Testis (tissue), 2 donors: ENCODE results near the gene ADARB1.

Experiments
- POLR2A ChIP-seq: fragments of 450-650 bp; IDR thresholded peaks from one replicate; pipeline ENCODE4 v1.6.1; 2017; ENCODE audit warnings: antibody characterized with exemption, mild to moderate bottlenecking, moderate library complexity
- TF ChIP-seq, protein P1 (sequence below), 3 experiments: fragments of 450-650 bp in 2 of 3; fragments of 200-600 bp in 1 of 3; sonication (generic) in 1 of 3; IDR thresholded peaks; one replicate each; pipeline ENCODE4 v1.5.1; 2016 to 2019; ENCODE audit warnings: antibody characterized with exemption in 3 of 3, mild to moderate bottlenecking in 2 of 3, moderate library complexity in 1 of 3

DNA sequence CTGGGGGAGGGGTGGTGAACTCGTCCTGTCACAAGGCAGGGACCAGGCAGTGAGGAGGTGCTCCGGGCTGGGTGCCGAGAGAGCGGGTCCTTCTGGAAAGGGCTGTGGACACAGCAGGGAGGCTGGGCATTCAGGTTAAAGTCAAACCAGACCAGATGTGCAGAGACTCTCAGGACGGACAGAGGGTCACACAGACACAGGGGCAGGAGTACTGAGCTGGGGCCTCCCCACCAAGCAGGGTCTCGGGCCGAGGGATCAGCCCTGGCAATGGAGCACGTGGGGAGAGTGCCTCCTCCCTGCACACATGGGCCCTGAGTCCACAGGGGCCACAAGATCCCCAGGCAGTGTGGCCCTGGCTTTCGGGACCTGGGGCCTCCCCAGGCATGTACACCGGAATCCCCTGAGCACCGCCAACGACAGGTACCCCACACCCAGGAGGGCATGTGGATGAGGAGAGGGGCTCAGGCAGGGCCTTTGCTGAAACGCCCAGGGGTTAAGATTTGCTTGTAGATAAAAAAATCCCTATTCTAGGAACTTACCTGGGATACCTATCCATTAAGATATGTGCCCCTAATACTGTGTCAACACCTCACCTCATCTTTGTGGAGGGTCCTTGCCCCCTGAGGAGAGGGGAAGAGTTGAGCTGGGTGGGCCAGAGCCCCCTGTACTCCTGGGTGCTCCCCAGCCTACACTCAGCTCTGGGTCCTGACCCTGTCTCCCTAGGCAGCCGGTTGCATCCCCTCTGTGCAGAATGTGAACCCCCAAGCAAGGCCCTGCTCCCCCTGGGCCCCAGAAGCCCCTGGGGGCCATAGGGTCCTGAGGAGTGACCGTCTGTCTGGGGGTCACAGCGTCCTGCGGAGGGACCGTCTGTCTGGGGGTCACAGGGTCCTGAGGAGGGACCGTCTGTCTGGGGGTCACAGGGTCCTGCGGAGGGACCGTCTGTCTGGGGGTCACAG, 46.9 kb upstream of the ADARB1 start:
- no peak for TF ChIP-seq POLR2A
- TF ChIP-seq, protein P1, sequence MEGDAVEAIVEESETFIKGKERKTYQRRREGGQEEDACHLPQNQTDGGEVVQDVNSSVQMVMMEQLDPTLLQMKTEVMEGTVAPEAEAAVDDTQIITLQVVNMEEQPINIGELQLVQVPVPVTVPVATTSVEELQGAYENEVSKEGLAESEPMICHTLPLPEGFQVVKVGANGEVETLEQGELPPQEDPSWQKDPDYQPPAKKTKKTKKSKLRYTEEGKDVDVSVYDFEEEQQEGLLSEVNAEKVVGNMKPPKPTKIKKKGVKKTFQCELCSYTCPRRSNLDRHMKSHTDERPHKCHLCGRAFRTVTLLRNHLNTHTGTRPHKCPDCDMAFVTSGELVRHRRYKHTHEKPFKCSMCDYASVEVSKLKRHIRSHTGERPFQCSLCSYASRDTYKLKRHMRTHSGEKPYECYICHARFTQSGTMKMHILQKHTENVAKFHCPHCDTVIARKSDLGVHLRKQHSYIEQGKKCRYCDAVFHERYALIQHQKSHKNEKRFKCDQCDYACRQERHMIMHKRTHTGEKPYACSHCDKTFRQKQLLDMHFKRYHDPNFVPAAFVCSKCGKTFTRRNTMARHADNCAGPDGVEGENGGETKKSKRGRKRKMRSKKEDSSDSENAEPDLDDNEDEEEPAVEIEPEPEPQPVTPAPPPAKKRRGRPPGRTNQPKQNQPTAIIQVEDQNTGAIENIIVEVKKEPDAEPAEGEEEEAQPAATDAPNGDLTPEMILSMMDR (IDR thresholded peaks at IDR 0.05), result no peak
